GM11168 (cell line): ENCODE results near the gene CHAC1.
"Not testable (repeated sequence)": the region's sequence is repeated elsewhere in the genome, so short reads cannot be mapped to it uniquely, and the experiment has no call there.

ENCODE experiments used
- in situ Hi-C: fragments of 300-500 bp; cut with MboI; formaldehyde crosslinking; loops from one replicate; pipeline ENCODE4 v1.12.0; 2022; ENCODE audit warnings: low sequenced_read_pairs; ENCODE audit not compliant: unreplicated experiment

Gene CHAC1

DNA sequence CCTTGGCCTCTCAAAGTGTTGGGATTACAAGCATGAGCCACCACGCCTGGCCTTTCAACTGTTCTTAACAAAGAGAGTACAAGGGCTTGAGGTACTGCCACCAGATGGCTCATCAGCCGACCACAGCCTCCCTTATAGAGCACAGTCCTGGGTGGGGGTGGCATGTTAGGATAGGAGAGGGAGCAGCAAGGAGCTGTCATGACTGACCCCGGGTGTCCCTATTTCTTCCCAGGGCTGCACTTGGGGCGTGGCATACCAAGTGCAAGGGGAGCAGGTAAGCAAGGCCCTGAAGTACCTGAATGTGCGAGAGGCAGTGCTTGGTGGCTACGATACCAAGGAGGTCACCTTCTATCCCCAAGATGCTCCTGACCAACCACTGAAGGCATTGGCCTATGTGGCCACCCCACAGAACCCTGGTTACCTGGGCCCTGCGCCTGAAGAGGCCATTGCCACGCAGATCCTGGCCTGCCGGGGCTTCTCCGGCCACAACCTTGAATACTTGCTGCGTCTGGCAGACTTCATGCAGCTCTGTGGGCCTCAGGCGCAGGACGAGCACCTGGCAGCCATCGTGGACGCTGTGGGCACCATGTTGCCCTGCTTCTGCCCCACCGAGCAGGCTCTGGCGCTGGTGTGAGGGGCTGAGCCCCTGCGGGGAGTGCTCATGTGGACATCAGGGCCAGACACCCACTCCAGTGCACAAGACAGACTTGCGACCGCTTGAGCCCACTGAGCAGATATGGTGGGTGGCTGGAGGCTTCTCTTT lies 2.1 kb downstream of the CHAC1 start:
- in situ Hi-C loops = no loop called here

DNA sequence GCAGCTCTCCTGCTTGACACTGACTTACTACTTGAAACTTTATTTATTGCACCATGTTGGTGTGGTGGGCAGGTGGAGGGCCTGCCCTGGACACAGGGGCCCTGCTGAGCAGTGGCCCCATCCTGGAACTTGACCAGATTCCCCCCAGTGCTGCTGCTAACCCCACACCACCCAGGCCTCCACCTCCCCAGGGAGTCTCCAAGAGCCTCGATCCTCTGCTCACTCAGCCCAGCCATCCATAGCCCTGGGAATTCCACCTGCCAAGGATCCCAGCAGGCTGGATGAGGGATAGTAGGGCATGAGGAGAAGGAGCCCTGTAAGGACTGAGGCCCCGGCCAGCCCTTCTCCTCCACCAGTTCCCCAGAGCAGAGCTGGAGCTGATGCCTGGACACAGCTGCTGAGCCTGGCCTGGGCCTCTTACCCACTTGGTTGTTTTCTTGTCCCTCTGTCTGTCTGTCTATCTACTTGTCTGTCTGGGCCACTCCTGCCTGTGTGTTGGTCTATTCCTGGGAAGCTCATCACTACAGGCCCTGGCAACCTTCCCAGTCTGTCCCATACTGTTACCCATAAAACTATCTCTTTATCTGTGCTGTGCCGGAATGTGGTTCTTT lies 2.8 kb downstream of the CHAC1 start:
- in situ Hi-C loops = no loop called here

DNA sequence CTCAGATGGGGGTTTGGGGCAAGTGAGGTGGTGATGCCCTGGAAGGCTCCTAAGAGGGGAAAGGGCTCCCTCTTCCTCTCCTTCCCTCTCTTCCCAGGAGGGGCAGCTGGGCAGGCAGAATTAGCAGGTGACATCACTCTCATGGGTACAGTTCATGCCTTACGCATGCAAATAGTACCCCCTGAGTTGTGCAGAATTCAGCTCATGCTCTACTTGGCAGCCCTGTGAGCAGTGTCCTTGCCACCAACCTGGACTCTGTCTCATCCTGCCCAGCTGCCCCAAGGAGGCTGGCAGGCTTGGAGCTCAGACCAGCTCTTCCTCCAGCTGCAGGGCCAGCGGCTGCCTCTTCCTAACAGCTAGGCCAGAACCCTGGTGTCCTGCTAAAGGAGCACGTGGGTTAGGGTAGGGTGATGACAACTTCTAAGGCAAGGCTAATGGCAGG lies 3.3 kb downstream of the CHAC1 start:
- in situ Hi-C loops = no loop called here

DNA sequence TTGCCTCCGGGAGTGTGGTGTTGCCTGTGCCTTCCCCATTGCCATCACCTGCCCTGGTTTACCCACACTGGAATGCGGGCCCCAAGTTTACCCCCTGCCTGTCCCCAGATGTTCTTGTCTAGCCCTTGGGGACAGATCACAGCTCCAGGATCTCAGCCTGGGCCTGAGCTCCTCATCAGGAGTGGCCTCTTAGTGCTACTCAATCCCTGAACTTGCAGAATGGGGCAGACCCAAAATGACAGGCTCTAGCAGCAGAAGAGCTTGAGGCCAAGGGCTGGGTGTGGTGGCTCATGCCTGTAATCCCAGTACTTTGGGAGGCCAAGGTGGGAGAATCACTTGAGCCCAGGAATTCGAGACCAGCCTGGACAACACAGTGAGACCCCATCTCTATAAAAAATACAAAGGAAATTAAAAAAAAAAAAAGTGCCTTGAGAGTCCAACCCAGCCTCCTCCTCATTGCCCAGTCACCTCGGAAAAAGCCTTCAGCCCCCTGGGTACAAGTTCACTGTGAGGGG lies 3.8 kb downstream of the CHAC1 start:
- in situ Hi-C loops = no loop called here

DNA sequence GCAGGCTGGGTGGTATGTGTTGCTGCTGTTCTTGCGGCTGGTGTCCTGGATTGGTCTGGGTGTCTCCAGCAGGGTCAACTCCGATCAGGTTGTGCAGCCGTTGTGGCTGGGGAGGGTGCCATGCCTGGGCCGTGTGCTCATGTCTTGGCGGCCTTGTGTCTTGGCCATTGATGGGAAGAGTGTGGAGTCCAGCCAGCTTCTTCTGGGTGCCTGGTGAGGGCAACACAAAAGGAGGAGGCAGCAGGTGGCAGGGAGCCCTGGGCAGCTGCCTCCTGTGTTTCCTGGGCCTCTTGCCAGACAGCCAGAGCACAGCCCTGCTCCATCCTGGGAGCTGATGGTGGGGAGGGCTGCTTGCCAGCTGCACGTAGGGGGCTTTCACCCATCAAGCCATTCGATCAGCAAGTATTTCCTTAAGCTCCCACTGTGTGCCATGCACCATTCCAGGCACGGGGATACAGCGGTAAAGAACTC lies 4.3 kb downstream of the CHAC1 start:
- in situ Hi-C loops = no loop called here

DNA sequence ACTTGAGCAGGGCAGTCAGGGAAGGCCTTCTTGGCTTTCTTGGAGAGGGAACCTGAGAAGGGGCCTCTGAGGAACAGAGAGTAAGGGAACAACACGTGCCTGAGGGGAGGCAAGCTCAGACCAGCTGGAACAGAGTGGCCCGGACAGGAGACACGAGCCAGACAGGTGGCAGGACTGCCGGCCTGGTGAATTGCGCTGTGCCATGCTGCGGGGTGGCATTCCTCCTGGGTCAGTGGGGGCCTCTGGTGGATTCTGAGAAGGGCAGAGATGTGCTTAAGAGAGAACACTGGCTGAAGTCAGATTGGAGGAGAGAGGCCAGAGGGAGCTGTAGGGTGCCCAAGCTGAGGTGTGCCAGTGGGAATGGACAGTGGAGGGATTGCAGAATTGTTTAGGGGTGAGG lies 4.9 kb downstream of the CHAC1 start:
- in situ Hi-C loops = no loop called here

DNA sequence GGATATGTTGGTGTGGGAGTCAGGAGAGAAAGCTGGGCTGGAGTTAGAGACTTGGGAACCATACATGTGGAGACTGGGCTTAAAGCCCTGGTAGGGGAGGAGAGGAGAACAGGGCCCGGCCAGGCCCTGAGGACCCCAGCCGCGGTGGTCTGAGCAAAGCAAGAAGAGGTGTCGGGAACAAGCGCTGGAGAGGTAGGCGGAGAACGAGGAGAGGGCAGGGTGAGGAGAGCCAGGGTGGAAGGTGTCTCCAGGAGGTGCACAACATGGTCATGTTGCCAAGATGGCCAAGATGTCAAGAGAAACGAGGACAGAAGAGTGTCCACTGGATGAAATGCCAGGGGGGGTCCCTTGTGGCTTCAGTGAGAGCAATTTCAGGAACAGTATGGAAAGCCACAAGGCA lies 5.5 kb downstream of the CHAC1 start:
- in situ Hi-C loops = no loop called here

DNA sequence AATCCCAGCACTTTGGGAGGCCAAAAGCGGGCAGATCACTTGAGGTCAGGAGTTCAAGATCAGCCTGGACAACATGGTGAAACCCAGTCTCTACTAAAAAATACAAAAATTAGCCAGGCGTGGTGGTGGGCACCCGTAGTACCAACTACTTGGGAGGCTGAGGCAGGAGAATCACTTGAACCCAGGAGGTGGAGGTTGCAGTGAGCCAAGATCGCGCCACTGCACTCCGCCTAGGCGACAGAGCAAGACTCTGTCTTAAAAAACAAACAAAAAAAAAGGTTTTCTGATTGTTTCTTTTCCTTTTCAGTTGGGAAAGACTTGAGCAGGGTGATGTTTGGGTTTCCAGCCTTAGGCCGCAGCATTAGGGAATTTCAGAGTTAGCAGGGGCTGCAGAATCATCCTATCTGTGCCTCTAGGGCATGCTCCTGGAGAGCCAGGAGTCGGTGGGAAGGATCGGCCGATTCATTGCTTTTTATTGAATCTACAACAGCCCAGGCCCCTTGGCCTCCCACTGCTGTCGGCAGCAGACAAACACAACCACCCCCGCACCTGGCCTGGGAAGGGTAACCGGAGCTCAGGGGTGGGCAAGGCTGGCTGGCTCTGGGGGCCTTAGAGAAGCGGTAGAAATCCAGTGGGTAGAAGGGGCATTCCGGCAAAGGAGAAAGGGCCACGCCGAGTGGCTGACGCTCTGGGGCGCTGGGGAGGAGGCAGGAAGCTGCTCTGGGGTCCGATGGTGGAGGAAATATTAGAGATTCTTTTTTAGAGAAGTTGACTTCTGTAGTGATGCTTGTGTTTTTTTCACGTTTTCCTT lies 6.3 kb downstream of the CHAC1 start:
- in situ Hi-C loops = no loop called here

DNA sequence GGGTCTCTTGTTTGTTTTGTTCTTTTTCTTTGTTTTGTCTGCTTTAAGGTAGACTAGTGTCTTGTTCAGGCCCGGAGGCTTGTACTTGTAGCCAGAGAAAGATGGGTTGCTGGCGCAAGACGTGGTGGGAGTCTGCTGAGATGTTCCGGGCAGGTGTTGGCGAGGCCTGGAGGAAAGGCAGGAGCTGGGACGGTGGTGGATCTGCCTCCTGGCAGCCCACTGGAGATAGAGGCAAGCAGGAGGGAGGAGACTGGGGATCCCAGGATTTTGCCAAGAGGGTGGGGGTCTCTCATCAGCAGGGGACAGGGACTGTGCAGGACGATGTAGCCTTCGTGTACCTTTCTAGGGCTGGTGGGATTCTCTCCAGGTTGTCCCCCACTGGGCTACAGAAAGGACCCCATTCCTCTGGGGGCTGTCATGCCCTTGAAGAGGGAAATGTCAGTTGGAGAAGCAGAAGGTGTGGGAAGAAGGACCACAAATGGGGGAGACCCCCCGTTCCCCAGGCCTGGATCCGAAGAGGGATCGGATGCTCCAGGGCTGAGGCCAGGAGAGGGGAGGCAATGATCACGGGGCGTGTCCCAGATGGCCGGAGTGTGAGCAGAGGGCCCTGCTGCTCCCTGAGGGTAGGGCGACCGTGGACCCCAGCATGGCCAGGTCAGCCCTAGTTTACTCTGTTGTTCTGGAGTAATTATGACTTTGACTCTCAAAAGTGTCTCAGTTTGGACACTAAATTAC lies 7.0 kb downstream of the CHAC1 start:
- in situ Hi-C loops = no loop called here

DNA sequence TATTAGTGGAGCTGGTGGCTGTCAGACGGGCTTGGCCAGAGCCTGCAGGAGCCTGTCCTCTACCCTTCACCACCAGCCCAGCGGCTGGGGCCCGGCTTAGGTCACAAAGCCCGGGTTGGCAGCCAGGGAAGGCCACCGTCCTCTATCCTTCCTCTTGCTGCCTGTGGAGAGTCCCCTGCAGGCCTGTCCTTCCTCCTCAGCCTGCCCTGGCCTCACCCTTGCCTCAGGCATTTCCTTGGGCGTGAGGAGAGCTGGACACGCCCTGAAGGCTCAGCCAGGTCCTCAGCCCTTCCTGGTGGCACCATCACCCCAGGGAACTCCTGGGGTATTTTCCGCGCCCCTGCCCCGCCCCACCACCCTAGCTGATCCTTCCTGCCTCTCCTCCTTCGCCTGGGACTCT lies 7.7 kb downstream of the CHAC1 start:
- in situ Hi-C loops = no loop called here

DNA sequence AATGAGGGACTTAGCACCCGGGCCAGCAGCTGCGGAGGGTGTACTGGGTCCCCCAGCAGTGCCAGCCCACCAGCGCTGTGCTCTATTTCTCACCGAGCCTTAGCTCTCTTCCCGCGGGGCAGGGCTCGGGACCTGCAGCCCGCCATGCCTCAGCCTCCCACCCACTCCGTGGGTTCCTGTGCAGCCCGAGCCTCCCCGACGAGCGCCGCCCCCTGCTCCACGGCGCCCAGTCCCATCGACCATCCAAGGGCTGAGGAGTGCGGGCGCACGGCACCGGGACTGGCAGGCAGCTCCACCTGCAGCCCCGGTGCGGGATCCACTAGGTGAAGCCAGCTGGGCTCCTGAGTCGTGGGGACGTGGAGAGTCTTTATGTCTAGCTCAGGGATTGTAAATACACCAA lies 8.5 kb downstream of the CHAC1 start:
- in situ Hi-C loops = not testable (repeated sequence)

DNA sequence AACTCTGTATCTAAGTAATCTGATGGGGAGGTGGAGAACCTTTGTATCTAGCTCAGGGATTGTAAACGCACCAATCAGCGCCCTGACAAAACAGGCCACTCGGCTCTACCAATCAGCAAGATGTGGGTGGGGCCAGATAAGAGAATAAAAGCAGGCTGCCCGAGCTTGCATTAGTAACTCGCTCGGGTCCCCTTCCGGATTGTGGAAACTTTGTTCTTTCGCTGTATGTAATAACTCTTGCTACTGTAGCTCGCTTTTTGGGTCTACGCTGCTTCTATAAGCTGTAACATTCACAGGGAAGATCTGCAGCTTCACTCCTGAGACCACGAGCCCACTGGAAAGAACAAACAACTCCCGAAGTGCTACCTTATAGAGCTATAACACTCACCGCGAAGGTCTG lies 9.0 kb downstream of the CHAC1 start:
- in situ Hi-C loops = not testable (repeated sequence)

DNA sequence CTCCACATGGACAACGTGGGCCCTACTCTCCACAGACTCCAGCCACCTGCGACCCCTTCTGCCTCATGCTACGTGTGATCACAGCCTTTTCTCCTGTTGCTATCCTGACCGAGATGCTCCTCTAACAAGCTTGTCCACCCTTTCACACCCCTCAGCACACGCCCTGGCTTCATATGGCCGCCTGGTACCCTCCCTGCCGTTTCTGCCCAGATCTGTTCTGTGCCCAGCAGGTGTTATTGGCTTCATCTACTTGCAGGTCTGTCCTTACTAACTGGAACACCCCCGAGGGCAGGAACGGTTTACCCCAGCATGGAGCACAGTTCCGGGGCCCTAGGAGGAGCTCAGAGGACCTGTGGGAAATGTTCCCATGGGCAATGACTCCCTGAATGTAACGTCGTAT lies 9.9 kb downstream of the CHAC1 start:
- in situ Hi-C loops = no loop called here

DNA sequence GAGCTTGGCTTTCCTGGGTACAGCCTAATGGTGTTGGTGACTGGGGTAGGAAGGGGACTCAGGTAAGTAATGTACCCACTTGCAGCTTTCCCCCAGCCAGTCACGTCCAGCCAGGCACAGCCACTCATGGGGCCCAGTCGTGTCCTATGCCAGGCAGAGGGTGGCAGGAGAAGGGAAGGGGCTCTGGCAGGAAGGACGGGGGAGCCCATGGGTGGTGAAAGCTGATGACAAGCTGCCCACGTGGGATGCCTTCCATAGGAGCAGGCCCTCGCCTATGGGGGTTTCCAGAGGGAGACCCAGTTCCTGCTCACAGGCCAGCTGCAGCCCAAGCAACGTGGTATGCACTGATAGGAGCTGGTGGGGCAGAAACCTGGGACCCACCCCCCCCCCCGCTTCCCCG lies 10.7 kb downstream of the CHAC1 start:
- in situ Hi-C loops = no loop called here

DNA sequence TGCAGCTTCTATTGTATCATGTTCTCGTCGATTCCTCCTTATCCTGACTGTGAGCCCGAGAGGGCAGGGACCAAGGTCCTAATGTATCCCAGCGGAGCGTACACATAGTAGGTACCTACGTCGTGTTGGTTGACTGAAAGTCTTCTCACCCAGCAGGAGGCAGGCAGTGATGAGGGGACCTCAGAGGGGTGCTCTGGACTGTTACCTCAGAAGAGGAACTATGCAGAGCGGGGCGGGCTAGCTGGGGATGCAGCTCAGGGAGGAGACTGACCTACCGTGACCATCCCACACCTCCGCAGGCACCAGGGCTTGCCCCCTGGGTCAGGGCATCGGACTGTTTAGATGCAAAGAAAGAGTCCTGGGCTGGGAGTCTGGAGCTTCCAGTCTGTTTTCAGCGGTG lies 11.4 kb downstream of the CHAC1 start:
- in situ Hi-C loops = no loop called here

DNA sequence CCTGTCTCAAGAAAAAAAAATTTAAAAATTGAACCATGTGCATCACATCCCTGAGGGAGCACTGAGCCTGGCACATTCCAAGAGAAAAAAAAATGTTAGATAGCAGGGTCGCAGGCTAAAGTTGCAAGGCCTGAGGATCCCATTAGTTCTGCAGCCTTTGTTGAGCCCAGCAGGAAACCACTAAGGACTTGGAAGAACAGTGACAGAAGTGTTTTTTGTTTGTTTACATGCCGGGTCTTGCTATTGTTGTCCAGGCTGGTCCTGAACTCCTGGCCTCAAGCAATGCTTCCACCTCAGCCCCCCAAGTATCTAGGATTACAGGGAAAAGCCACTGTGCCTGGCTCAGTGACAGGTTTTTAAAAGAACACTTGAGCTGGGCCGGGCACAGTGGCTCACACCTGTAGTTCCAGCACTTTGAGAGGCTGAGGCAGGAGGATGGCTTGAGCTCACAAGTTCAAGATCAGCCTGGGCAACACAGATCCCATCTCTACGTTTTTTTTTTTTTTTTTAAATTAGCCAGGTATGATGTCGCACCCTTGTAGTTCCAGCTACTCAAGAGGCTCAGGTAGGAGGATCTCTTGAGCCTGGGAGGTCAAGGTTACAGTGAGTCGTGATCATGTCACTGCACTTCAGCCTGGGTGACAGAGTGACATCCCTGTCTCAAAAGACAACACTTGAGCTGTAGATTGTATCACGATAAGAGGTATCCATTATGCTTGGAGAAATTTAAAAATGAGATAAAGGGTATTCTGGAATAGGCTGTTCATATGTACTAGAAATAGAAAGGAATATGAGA lies 15.2 kb downstream of the CHAC1 start:
- in situ Hi-C loops = no loop called here

DNA sequence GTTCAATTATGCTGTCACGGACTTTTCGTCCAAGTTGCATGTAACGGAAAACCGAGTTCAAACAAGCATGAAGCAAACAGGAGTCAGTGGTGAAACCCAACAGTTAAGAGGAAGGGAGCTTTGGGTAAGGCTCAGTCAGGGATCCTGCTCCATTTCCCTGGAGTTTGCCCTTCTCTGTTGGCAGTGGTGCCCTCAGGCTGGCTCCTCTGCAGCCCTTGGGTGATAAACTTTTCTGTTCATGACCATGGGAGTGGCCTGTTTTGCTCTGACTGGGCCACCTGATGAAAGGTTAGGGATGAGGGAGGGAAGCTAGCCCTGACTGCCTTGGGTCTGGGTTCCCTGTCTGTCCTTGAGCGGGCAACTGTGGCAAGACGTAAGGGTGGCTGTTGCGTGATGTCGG lies 16.1 kb downstream of the CHAC1 start:
- in situ Hi-C loops = no loop called here

DNA sequence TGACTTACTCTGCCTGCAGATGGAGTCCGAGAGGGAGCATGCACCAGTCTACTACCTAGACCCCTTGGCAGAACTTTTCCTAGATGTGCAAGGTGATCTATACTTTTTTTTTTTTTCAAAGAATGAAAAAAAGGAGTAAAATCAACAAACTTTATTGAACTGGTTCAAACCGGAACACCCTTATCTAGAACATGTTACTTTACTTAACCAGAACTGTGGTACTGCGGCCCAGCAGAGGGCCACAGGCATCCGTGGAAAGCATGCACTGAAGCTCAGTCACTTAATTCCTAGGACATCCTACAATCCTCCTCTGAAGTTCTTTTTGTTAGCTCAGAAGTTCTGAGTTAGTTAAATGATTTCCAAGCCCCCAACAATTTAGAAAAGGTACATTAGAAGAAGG lies 21.6 kb downstream of the CHAC1 start:
- in situ Hi-C loops = no loop called here

DNA sequence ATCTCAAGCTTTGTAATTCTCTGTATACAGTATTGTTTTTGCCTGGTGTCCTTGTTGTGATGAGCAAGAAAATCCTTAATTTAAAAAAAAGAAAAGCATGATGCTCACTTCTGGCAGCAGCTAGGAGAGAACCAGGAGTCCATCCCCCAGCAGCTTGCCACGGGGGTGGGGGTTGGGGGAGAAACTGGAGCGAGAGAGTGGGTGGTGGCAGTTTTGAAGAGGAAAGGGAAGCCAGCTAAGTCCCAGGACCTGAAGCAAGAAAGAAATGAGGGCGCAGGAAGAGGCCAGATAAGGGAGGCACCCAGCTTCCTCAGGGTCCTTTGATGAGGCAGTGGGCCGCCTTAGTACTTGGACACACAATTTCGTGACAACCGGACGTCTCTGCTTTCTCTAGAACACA lies 23.5 kb downstream of the CHAC1 start:
- in situ Hi-C loops = no loop called here

DNA sequence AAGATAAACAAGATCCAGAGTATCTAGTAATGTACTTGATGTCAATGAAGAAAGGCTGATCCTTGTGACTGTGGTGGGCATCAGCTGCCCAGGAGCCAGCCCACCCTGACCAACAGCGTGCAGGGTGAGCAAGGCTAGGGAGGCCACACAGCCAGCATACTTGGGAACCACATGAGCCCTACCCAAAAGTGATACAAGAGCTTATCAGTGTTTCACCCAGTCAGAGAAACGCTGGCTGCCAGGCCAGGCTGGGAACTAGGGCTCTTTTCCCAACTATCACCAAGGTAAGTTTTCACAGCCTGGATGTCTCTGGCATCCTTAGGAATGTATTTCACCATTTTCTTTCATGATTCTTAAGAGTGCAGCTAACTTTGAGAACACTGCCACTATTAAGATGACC lies 24.9 kb downstream of the CHAC1 start:
- in situ Hi-C loops = no loop called here
